Measurements from ENCODE around the gene PYGM. TPM values are rescaled to one million over a fixed set of nuclear protein-coding genes. Genes with fewer than 3 reads are reported as not detected.

Gene PYGM
- total and polyA plus RNA-seq, 7 experiments from 2014 or later, result 0.26 to 16.2 (median 12.3) TPM

- Mint-ChIP-seq H3K27ac (peak overlapping the region in 4 of 9 donors; percentile 28 to 71 (median 57)), H3K4me1 (peaks cover 25 to 57% (median 34%) of the 10 kb centered on the region in 7 donors), H3K27me3 (no peaks in the 10 kb centered on the region), H3K36me3 (peaks cover 0 to 11% (median 8%) of the 10 kb centered on the region in 5 donors), H3K9me3 (peaks cover 0 to 1% (median 0%) of the 10 kb centered on the region in 11 donors), H3K4me3 (peak overlapping the region in 1 of 10 donors; percentile 14)
- ChIA-PET CTCF (interaction anchor here (0.5 to 2.2 kb wide), 6 partner anchors 11 to 55 kb away, joined by 3 to 8 read pairs (median 4); partner anchors contain the start of gene RASGRP2), POLR2A (interaction anchor here (0.7 to 12.0 kb wide), 8 partner anchors 16 to 74 kb away, joined by 3 to 125 read pairs (median 5); partner anchors contain the start of genes CDC42BPG, RASGRP2 and SF1)
- ATAC-seq (no peak), DNase-seq (no peak)
- H3K4me1 ChIP-seq (ENCODE audit: control insufficient read depth in 2 of 2, insufficient read depth in 2 of 2, low read length in 2 of 2), result peaks cover 9 to 22% of the 10 kb centered on the region in 2 donors
- intact Hi-C loops (cut with micrococcal nuclease), result no loop called here
- H3K9me3 ChIP-seq (ENCODE audit: control insufficient read depth in 2 of 3, low read length in 3 of 3), result no peaks in the 10 kb centered on the region
- peaks cover 0 to 65% (median 0%) of the 10 kb centered on the region in 3 experiments for H3K36me3 ChIP-seq (ENCODE audit: control insufficient read depth in 2 of 3, insufficient read depth in 3 of 3, low read length in 3 of 3)
- H3K27me3 ChIP-seq (ENCODE audit: control insufficient read depth in 2 of 2, insufficient read depth in 2 of 2, low read length in 2 of 2), result no peaks in the 10 kb centered on the region
- no peak overlapping the region for H3K27ac ChIP-seq (ENCODE audit: low read depth, low read length)
- H3K4me3 ChIP-seq (ENCODE audit: low read length), result no peak overlapping the region
These were observed 39.5 kb upstream of the PYGM start for GRCh38 chr11:64799256-64799622.

DNA sequence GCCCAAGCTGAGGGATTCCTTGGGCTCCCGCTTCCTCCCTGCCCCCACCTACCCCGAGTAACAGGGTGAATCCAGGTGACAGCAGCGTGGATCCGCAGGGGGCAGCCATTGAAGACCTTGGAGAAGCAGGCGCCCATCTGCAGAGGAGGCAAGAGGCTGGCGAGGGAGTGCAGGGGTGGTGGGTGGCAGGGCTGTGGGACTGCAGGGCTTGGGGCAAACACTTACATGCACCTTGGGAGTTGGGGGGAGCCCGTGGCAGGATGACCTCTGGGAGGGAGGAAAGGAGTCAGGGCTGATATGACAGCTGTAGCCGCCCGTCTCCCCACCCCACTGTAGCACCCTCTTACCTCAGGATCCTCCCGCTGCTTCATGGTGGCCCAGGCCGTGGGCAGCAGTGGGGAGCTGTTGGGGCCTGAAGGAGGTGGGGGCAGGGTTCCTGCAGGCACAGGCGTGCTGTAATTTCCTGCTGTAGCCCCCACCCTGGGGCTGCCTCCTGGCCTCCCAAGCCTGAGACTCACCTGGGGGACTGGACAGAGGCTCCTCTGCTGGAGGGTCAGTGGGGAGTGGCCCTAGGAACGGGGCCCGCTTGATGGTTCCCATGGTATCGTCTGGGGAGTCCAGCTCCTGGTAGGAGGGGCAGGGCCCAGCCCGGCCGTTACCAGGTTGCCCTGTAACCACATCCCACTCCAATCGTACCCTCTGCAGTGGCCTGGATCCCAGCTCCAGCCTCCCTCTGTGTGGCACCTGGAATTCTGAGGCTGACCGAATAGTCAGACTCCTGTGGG lies 37.2 kb upstream of the PYGM start:
- Histone ChIP-seq H3K4me3 (ENCODE audit: low read length) (no peak overlapping the region), H3K4me1 (ENCODE audit: control insufficient read depth in 2 of 2, insufficient read depth in 2 of 2, low read length in 2 of 2) (peaks cover 0 to 16% of the 10 kb centered on the region in 2 donors), H3K27me3 (ENCODE audit: control insufficient read depth in 2 of 2, insufficient read depth in 2 of 2, low read length in 2 of 2) (no peaks in the 10 kb centered on the region), H3K36me3 (ENCODE audit: control insufficient read depth in 2 of 3, insufficient read depth in 3 of 3, low read length in 3 of 3) (peaks cover 0 to 79% (median 0%) of the 10 kb centered on the region in 3 experiments), H3K27ac (ENCODE audit: low read depth, low read length) (no peak overlapping the region), H3K9me3 (ENCODE audit: control insufficient read depth in 2 of 3, low read length in 3 of 3) (no peaks in the 10 kb centered on the region)
- Mint-ChIP-seq H3K4me3 (no peak overlapping the region), H3K4me1 (peaks cover 30 to 52% (median 35%) of the 10 kb centered on the region in 7 donors), H3K27me3 (no peaks in the 10 kb centered on the region), H3K36me3 (peaks cover 0 to 11% (median 11%) of the 10 kb centered on the region in 5 donors), H3K27ac (peak overlapping the region in 1 of 9 donors; percentile 19), H3K9me3 (peaks cover 0 to 1% (median 0%) of the 10 kb centered on the region in 11 donors)
- ATAC-seq (no peak), DNase-seq (no peak)
- ChIA-PET POLR2A (interaction anchor here (0.6 to 12.0 kb wide), 8 partner anchors 12 to 88 kb away, joined by 3 to 125 read pairs (median 4); partner anchors contain the start of genes MEN1 and SF1), CTCF (no interaction called here)
- intact Hi-C loops (cut with micrococcal nuclease), result no loop called here

GRCh38 chr11:64796047-64796756 lies 36.4 kb upstream of the PYGM start:
- Histone ChIP-seq H3K27ac (ENCODE audit: low read depth, low read length) (no peak overlapping the region), H3K9me3 (ENCODE audit: control insufficient read depth in 2 of 3, low read length in 3 of 3) (no peaks in the 10 kb centered on the region), H3K4me3 (ENCODE audit: low read length) (no peak overlapping the region), H3K4me1 (ENCODE audit: control insufficient read depth in 2 of 2, insufficient read depth in 2 of 2, low read length in 2 of 2) (peaks cover 0 to 9% of the 10 kb centered on the region in 2 donors), H3K36me3 (ENCODE audit: control insufficient read depth in 2 of 3, insufficient read depth in 3 of 3, low read length in 3 of 3) (peaks cover 0 to 79% (median 0%) of the 10 kb centered on the region in 3 experiments), H3K27me3 (ENCODE audit: control insufficient read depth in 2 of 2, insufficient read depth in 2 of 2, low read length in 2 of 2) (no peaks in the 10 kb centered on the region)
- ChIA-PET CTCF (no interaction called here), POLR2A (interaction anchor here (0.6 to 12.0 kb wide), 6 partner anchors 12 to 53 kb away, joined by 3 to 125 read pairs (median 4); partner anchors contain the start of genes MEN1 and SF1)
- peaks cover 25 to 45% (median 35%) of the 10 kb centered on the region in 7 donors for H3K4me1 Mint-ChIP-seq
- DNase-seq (no peak), ATAC-seq (no peak)
- H3K9me3 Mint-ChIP-seq, result peaks cover 0 to 1% (median 0%) of the 10 kb centered on the region in 11 donors
- H3K4me3 Mint-ChIP-seq, result no peak overlapping the region
- peaks cover 0 to 11% (median 11%) of the 10 kb centered on the region in 5 donors for H3K36me3 Mint-ChIP-seq
- peak overlapping the region in 3 of 9 donors; percentile 0 to 84 (median 65) for H3K27ac Mint-ChIP-seq
- H3K27me3 Mint-ChIP-seq, result no peaks in the 10 kb centered on the region
- intact Hi-C loops (cut with micrococcal nuclease), result no loop called here

DNA sequence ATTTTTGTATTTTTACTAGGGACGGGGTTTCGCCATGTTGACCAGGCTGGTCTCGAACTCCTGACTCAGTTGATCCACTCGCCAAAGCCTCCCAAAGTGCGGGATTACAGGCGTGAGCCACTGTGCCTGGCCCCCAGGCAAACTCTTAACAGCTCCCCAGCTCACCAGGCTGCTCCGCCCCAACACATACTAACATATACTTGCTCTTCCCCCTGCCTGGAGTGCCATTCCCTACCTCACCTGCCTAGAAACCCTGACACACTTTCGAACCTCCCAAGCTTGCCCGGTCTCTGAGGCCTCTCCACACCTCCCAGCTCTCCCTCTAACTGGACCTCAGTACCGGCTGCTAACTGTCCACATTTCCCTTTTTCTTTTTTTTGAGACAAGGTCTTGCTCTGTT lies 34.8 kb upstream of the PYGM start:
- H3K27me3 ChIP-seq (ENCODE audit: control insufficient read depth in 2 of 2, insufficient read depth in 2 of 2, low read length in 2 of 2), result no peaks in the 10 kb centered on the region
- peaks cover 20 to 41% (median 32%) of the 10 kb centered on the region in 7 donors for H3K4me1 Mint-ChIP-seq
- intact Hi-C loops (cut with micrococcal nuclease), result no loop called here
- H3K36me3 Mint-ChIP-seq, result peaks cover 0 to 15% (median 9%) of the 10 kb centered on the region in 5 donors
- ATAC-seq (no peak), DNase-seq (no peak)
- no peaks in the 10 kb centered on the region for H3K27me3 Mint-ChIP-seq
- peaks cover 0 to 74% (median 0%) of the 10 kb centered on the region in 3 experiments for H3K36me3 ChIP-seq (ENCODE audit: control insufficient read depth in 2 of 3, insufficient read depth in 3 of 3, low read length in 3 of 3)
- H3K27ac Mint-ChIP-seq, result peak overlapping the region; percentile 37 to 92 (median 81)
- no peak overlapping the region for H3K4me3 ChIP-seq (ENCODE audit: low read length)
- H3K4me1 ChIP-seq (ENCODE audit: control insufficient read depth in 2 of 2, insufficient read depth in 2 of 2, low read length in 2 of 2), result peaks cover 0 to 9% of the 10 kb centered on the region in 2 donors
- H3K9me3 ChIP-seq (ENCODE audit: control insufficient read depth in 2 of 3, low read length in 3 of 3), result no peaks in the 10 kb centered on the region
- ChIA-PET CTCF (no interaction called here), POLR2A (interaction anchor here (0.6 to 3.0 kb wide), 11 partner anchors 8 to 1113 kb away, joined by 3 to 19 read pairs (median 6); partner anchors contain the start of genes MAP4K2, SF1 and TRPT1)
- peak overlapping the region; percentile 43 for H3K27ac ChIP-seq (ENCODE audit: low read depth, low read length)
- H3K9me3 Mint-ChIP-seq, result peaks cover 0 to 1% (median 0%) of the 10 kb centered on the region in 11 donors
- peak overlapping the region in 4 of 10 donors; percentile 13 to 63 (median 25) for H3K4me3 Mint-ChIP-seq

- Mint-ChIP-seq H3K36me3 (peaks cover 0 to 10% (median 4%) of the 10 kb centered on the region in 5 donors), H3K4me3 (peak overlapping the region in 6 of 10 donors; percentile 12 to 53 (median 27)), H3K4me1 (peaks cover 15 to 35% (median 26%) of the 10 kb centered on the region in 7 donors), H3K9me3 (peaks cover 0 to 1% (median 0%) of the 10 kb centered on the region in 11 donors), H3K27me3 (no peaks in the 10 kb centered on the region), H3K27ac (peak overlapping the region; percentile 42 to 92 (median 77))
- ChIA-PET POLR2A (interaction anchor here (0.6 to 3.0 kb wide), 12 partner anchors 7 to 59 kb away, joined by 3 to 19 read pairs (median 5); partner anchors contain the start of genes MAP4K2 and SF1), CTCF (interaction anchor here (0.6 to 0.9 kb wide), 3 partner anchors 12 to 53 kb away, joined by 3 to 4 read pairs (median 4); no protein-coding TSS in a partner anchor)
- Histone ChIP-seq H3K27me3 (ENCODE audit: control insufficient read depth in 2 of 2, insufficient read depth in 2 of 2, low read length in 2 of 2) (no peaks in the 10 kb centered on the region), H3K4me1 (ENCODE audit: control insufficient read depth in 2 of 2, insufficient read depth in 2 of 2, low read length in 2 of 2) (peaks cover 0 to 9% of the 10 kb centered on the region in 2 donors), H3K27ac (ENCODE audit: low read depth, low read length) (peak overlapping the region; percentile 43), H3K36me3 (ENCODE audit: control insufficient read depth in 2 of 3, insufficient read depth in 3 of 3, low read length in 3 of 3) (peaks cover 0 to 74% (median 0%) of the 10 kb centered on the region in 3 experiments), H3K9me3 (ENCODE audit: control insufficient read depth in 2 of 3, low read length in 3 of 3) (no peaks in the 10 kb centered on the region), H3K4me3 (ENCODE audit: low read length) (no peak overlapping the region)
- intact Hi-C loops (cut with micrococcal nuclease), result no loop called here
- DNase-seq (no peak), ATAC-seq (no peak)
These were observed 33.7 kb upstream of the PYGM start for GRCh38 chr11:64793271-64794160.
